HG03558 (cell line): ENCODE measurements around the gene MEP1A.

ENCODE experiments used
- ATAC-seq: cut with Tn5 transposase; IDR thresholded peaks from one replicate; pipeline ENCODE4 v1.9.1; 2021; ENCODE audit warnings: moderate number of reproducible peaks; ENCODE audit not compliant: unreplicated experiment; ENCODE audit errors: extremely low read depth

MEP1A gene

DNA sequence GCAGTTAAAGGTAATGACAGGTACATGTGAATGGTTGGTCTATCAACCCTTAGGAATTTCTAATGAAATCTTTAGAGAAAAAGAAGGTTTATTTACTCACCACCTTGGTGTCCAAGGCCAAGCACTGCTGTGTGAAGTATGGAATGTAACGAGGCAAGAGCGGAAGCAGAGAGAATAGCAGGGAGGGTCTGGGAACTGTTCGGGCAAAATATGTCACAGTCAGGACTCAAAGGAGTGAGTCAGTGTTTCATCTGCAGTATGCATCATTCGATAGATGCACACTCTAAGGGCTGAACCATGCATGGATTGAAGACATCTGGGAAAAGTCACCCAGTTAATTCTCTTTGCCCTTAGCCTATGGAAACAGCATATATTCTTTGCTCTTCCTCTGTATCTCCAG is 95.4 kb downstream of the MEP1A start:
- ATAC-seq = no peak
